Naive thymus-derived CD4-positive, alpha-beta T cell (primary cell): ENCODE data around the gene SMC5. TPM values are rescaled to one million over a fixed set of nuclear protein-coding genes. Genes with fewer than 3 reads are reported as not detected.
A peak's percentile ranks its signal among the peaks of the same experiment; 100 is the strongest.

Experiments
- ATAC-seq: fragments of 150-1000 bp; cut with Tn5 transposase; 2 replicates; pipeline ENCODE4 v1.10.0; 2021; ENCODE audit warnings: mild to moderate bottlenecking, moderate library complexity
- CTCF ChIA-PET: fragments of 350-600 bp; sonication (Branson Sonifier 250); formaldehyde crosslinking; loops from one replicate; lab custom pipeline; 2021; ENCODE audit warnings: antibody characterized with exemption; lab: Charles Lee
- POLR2A ChIA-PET: fragments of 350-600 bp; sonication (Branson Sonifier 250); formaldehyde crosslinking; loops from one replicate; lab custom pipeline; 2021; ENCODE audit warnings: antibody characterized with exemption, inconsistent platforms; lab: Charles Lee
- DNase-seq, 9 donors: peaks; one replicate each; pipeline versions ENCODE4 v3.0.0 to v3.0.0-alpha.2; 2020 to 2022; ENCODE audit warnings: mixed read lengths in 1 of 9
- H3K27ac ChIP-seq: one replicate; pipeline ENCODE4 v1.7.0; 2013; ENCODE audit warnings: mild to moderate bottlenecking, low read depth, low read length, moderate library complexity
- H3K27me3 ChIP-seq, 2 donors: one replicate each; pipeline ENCODE4 v1.7.0; 2013; ENCODE audit warnings: low read length in 2 of 2, mild to moderate bottlenecking in 2 of 2, moderate library complexity in 2 of 2; ENCODE audit not compliant: control insufficient read depth in 2 of 2, insufficient read depth in 2 of 2
- H3K36me3 ChIP-seq, 3 experiments: 1 replicate in 2 of 3; 2 replicates in 1 of 3; pipeline ENCODE4 v1.7.0; 2013; ENCODE audit warnings: low read length in 3 of 3, mild to moderate bottlenecking in 3 of 3, moderate library complexity in 1 of 3; ENCODE audit not compliant: insufficient read depth in 3 of 3, control insufficient read depth in 2 of 3
- H3K4me1 ChIP-seq, 2 donors: one replicate each; pipeline ENCODE4 v1.7.0; 2013; ENCODE audit warnings: low read length in 2 of 2, mild to moderate bottlenecking in 2 of 2, moderate library complexity in 1 of 2; ENCODE audit not compliant: control insufficient read depth in 2 of 2, insufficient read depth in 2 of 2
- H3K4me3 ChIP-seq: 2 replicates; pipeline ENCODE4 v1.7.0; 2013; ENCODE audit warnings: mild to moderate bottlenecking, low read length
- H3K9me3 ChIP-seq, 3 experiments: 1 replicate in 2 of 3; 2 replicates in 1 of 3; pipeline ENCODE4 v1.7.0; 2013; ENCODE audit warnings: low read length in 3 of 3; ENCODE audit not compliant: control insufficient read depth in 2 of 3
- H3K27ac Mint-ChIP-seq, 9 donors: one replicate each; pipeline ENCODE4 v1.8.0; 2020 to 2022; ENCODE audit warnings: mixed read lengths in 9 of 9, mild to moderate bottlenecking in 8 of 9, moderate library complexity in 5 of 9, inconsistent platforms in 2 of 9
- H3K27me3 Mint-ChIP-seq, 5 donors: one replicate each; pipeline ENCODE4 v1.8.0; 2021 to 2022; ENCODE audit warnings: mixed read lengths in 5 of 5, mild to moderate bottlenecking in 1 of 5
- H3K36me3 Mint-ChIP-seq, 5 donors: one replicate each; pipeline ENCODE4 v1.8.0; 2020 to 2022; ENCODE audit warnings: mixed read lengths in 5 of 5, mild to moderate bottlenecking in 3 of 5, inconsistent platforms in 1 of 5
- H3K4me1 Mint-ChIP-seq, 7 donors: one replicate each; pipeline ENCODE4 v1.8.0; 2020 to 2022; ENCODE audit warnings: mixed read lengths in 7 of 7, mild to moderate bottlenecking in 3 of 7, inconsistent platforms in 1 of 7
- H3K4me3 Mint-ChIP-seq, 10 donors: one replicate each; pipeline ENCODE4 v1.8.0; 2020 to 2022; ENCODE audit warnings: mild to moderate bottlenecking in 10 of 10, mixed read lengths in 10 of 10, moderate library complexity in 6 of 10, inconsistent platforms in 2 of 10
- H3K9me3 Mint-ChIP-seq, 11 donors: one replicate each; pipeline ENCODE4 v1.8.0; 2020 to 2022; ENCODE audit warnings: mixed read lengths in 11 of 11, mild to moderate bottlenecking in 4 of 11, inconsistent platforms in 1 of 11, moderate library complexity in 1 of 11
- intact Hi-C, 2 donors: fragments of 100-400 bp; cut with micrococcal nuclease; formaldehyde crosslinking; loops; one replicate each; pipeline ENCODE4 v1.15.1; 2023
- polyA plus RNA-seq, 2 donors: library from polyadenylated mRNA; unstranded; fragments of 300-500 nt; fragmentation: Illumina TruSeq; gene quantifications; one replicate each; pipeline ENCODE4 v1.2.3, GENCODE V29; 2021
- total RNA-seq, 6 experiments: library from RNA in 5 of 6; stranded (reverse) in 5 of 6; gene quantifications; 1 replicate in 5 of 6; 2 replicates in 1 of 6; pipeline ENCODE4 v1.2.3 and lab custom pipeline; 2021 to 2026

SMC5 gene
- total and polyA plus RNA-seq, 7 experiments from 2014 or later = 15.6 to 44.6 (median 29.6) TPM

- no peak overlapping the region for H3K4me3 ChIP-seq
- H3K27ac ChIP-seq = no peak overlapping the region
- H3K4me1 ChIP-seq = peaks cover 42 to 71% of the 10 kb centered on the region in 2 donors
- no peaks in the 10 kb centered on the region for H3K9me3 ChIP-seq
- H3K36me3 Mint-ChIP-seq = peaks cover 0 to 3% (median 0%) of the 10 kb centered on the region in 5 donors
- intact Hi-C loops = loop anchor here in 1 of 2 donors (1.0 kb wide), 1 partner anchor 12 kb away; no protein-coding TSS in a partner anchor
- POLR2A ChIA-PET = interaction anchor here (1.6 to 10.3 kb wide), 3 partner anchors 8 to 16 kb away, joined by 9 to 138 read pairs (median 61); partner anchors contain the start of gene KLF9
- no peaks in the 10 kb centered on the region for H3K36me3 ChIP-seq
- H3K4me1 Mint-ChIP-seq = peaks cover 70 to 90% (median 84%) of the 10 kb centered on the region in 7 donors
- no peaks in the 10 kb centered on the region for H3K9me3 Mint-ChIP-seq
- peak overlapping the region in 8 of 9 donors; percentile 42 to 82 (median 72) for H3K27ac Mint-ChIP-seq
- H3K4me3 Mint-ChIP-seq = peak overlapping the region in 3 of 10 donors; percentile 25 to 34 (median 31)
- DNase-seq (no peak), ATAC-seq (no peak)
- no peaks in the 10 kb centered on the region for H3K27me3 ChIP-seq
- CTCF ChIA-PET = interaction anchor here (0.7 to 2.2 kb wide), 2 partner anchors 13 to 84 kb away, joined by 3 to 8 read pairs; no protein-coding TSS in a partner anchor
- H3K27me3 Mint-ChIP-seq = no peaks in the 10 kb centered on the region
Measured at GRCh38 chr9:70403618-70404025, 144.8 kb downstream of the SMC5 start.

- H3K27ac ChIP-seq = no peak overlapping the region
- DNase-seq = no peak
- no peak overlapping the region for H3K4me3 ChIP-seq
- no peaks in the 10 kb centered on the region for H3K36me3 ChIP-seq
- H3K27me3 ChIP-seq = no peaks in the 10 kb centered on the region
- no peaks in the 10 kb centered on the region for H3K27me3 Mint-ChIP-seq
- H3K36me3 Mint-ChIP-seq = peaks cover 0 to 3% (median 0%) of the 10 kb centered on the region in 5 donors
- H3K4me3 Mint-ChIP-seq = peak overlapping the region in 4 of 10 donors; percentile 27 to 53 (median 34)
- ATAC-seq = no peak
- POLR2A ChIA-PET = interaction anchor here (0.8 to 10.3 kb wide), 3 partner anchors 8 to 15 kb away, joined by 3 to 138 read pairs (median 9); partner anchors contain the start of gene KLF9
- peak overlapping the region in 8 of 9 donors; percentile 59 to 86 (median 74) for H3K27ac Mint-ChIP-seq
- intact Hi-C loops = no loop called here
- peaks cover 63 to 87% (median 82%) of the 10 kb centered on the region in 7 donors for H3K4me1 Mint-ChIP-seq
- CTCF ChIA-PET = interaction anchor here (0.5 to 2.2 kb wide), 5 partner anchors 13 to 177 kb away, joined by 3 to 8 read pairs (median 4); no protein-coding TSS in a partner anchor
- H3K9me3 Mint-ChIP-seq = no peaks in the 10 kb centered on the region
- no peaks in the 10 kb centered on the region for H3K9me3 ChIP-seq
- H3K4me1 ChIP-seq = peaks cover 35 to 66% of the 10 kb centered on the region in 2 donors
Measured at GRCh38 chr9:70404261-70404660, 145.5 kb downstream of the SMC5 start.

Other genes with a start within 250 kb of the SMC5 start
- under 1 TPM in 1 of 5 experiments, not detected in 4; 0.61 TPM for gene MAMDC2, start 215.1 kb upstream of the SMC5 start, total RNA-seq
- gene MAMDC2, start 215.1 kb upstream of the SMC5 start, polyA plus RNA-seq = not detected
- 10 to 100 TPM; 12.6 to 96.7 (median 23.3) TPM for gene KLF9, start 155.7 kb downstream of the SMC5 start, total RNA-seq
- 1 to 10 TPM; 2.3 to 3.5 TPM for gene KLF9, start 155.7 kb downstream of the SMC5 start, polyA plus RNA-seq